Upper lobe of left lung (tissue), 6 donors: ENCODE results near the gene L2HGDH. TPM values are rescaled to one million over a fixed set of nuclear protein-coding genes. Genes with fewer than 3 reads are reported as not detected.
"Not testable (repeated sequence)": the region's sequence is repeated elsewhere in the genome, so short reads cannot be mapped to it uniquely, and the experiment has no call there.

Source experiments
- ATAC-seq, 2 donors: fragments of 200-7000 bp; cut with Tn5 transposase; one replicate each; pipeline ENCODE4 v1.9.1; 2022; ENCODE audit warnings: mild to moderate bottlenecking in 2 of 2, moderate library complexity in 2 of 2; ENCODE audit not compliant: low FRiP score in 2 of 2
- DNase-seq, 2 donors: peaks; one replicate each; pipeline ENCODE4 v3.0.0-alpha.2; 2019 to 2020
- H3K27ac ChIP-seq, 4 donors: fragments of 200-600 bp; sonication (generic); one replicate each; pipeline ENCODE4 v1.5.1; 2016 to 2019
- H3K27me3 ChIP-seq, 4 donors: fragments of 200-600 bp; sonication (generic); one replicate each; pipeline ENCODE4 v1.5.1; 2017 to 2019
- H3K36me3 ChIP-seq, 4 donors: fragments of 200-600 bp; sonication (generic); one replicate each; pipeline ENCODE4 v1.5.1; 2016 to 2019
- H3K4me1 ChIP-seq, 4 donors: fragments of 200-600 bp; sonication (generic); one replicate each; pipeline ENCODE4 v1.5.1; 2018 to 2019
- H3K4me3 ChIP-seq, 4 donors: fragments of 200-600 bp; sonication (generic); one replicate each; pipeline ENCODE4 v1.5.1; 2017 to 2019; ENCODE audit warnings: mild to moderate bottlenecking in 2 of 4, moderate library complexity in 1 of 4
- H3K9me3 ChIP-seq, 4 donors: fragments of 200-600 bp; sonication (generic); one replicate each; pipeline ENCODE4 v1.5.1; 2018 to 2019
- CTCF ChIP-seq, 6 experiments: fragments of 450-650 bp in 4 of 6; fragments of 200-600 bp in 2 of 6; sonication (generic) in 2 of 6; IDR thresholded peaks; one replicate each; pipeline ENCODE4 v1.5.1; 2016 to 2019; ENCODE audit warnings: antibody characterized with exemption in 6 of 6
- EP300 ChIP-seq, 4 donors: sonication (generic); formaldehyde crosslinking; IDR thresholded peaks; one replicate each; pipeline ENCODE4 v1.5.1; 2017; ENCODE audit warnings: antibody characterized with exemption in 4 of 4, control low read depth in 2 of 4
- POLR2A ChIP-seq, 4 donors: fragments of 450-650 bp; IDR thresholded peaks; one replicate each; pipeline ENCODE4 v1.5.1; 2016 to 2017; ENCODE audit warnings: antibody characterized with exemption in 4 of 4, mild to moderate bottlenecking in 2 of 4
- POLR2AphosphoS5 ChIP-seq, 2 donors: sonication (generic); formaldehyde crosslinking; IDR thresholded peaks; one replicate each; pipeline ENCODE4 v1.5.1; 2017; ENCODE audit warnings: antibody characterized with exemption in 2 of 2
- WGBS, 2 donors: methylation state at CpG; one replicate each; pipeline ENCODE4 v1.1.5; 2017 to 2018; 5-methylcytosine and 5-hydroxymethylcytosine counted together
- total RNA-seq, 6 donors: library from RNA; depleted of rRNA in 4 of 6; stranded (reverse); fragments of >200 nt in 4 of 6; gene quantifications; one replicate each; pipeline versions ENCODE4 v1.1.0 to v1.2.1, GENCODE V29; 2016 to 2021
- donor health status: DM: no; HTN: no; CAD: no; lungs with moderate emphysema.
- donor health status: DM: no; HTN: yes; CAD: no; lungs with severe emphysema.

Gene L2HGDH
- total RNA-seq, 6 donors from 2014 or later: 1.1 to 10.1 (median 4.6) TPM

GRCh38 chr14:50357753-50358395, 45.8 kb upstream of the L2HGDH start:
- H3K27ac ChIP-seq: no peak overlapping the region
- 89 to 94% methylated on average over 4 of the region's 4 CpGs for WGBS, 2 donors
- ATAC-seq: no peak
- no peak for TF ChIP-seq CTCF (IDR thresholded peaks at IDR 0.05)
- TF ChIP-seq POLR2A (IDR thresholded peaks at IDR 0.05): no peak
- TF ChIP-seq EP300 (IDR thresholded peaks at IDR 0.05): no peak
- DNase-seq: no peak
- no peaks in the 10 kb centered on the region for H3K27me3 ChIP-seq
- peaks cover 0 to 7% (median 3%) of the 10 kb centered on the region in 4 donors for H3K36me3 ChIP-seq
- H3K9me3 ChIP-seq: no peaks in the 10 kb centered on the region
- H3K4me1 ChIP-seq: peaks cover 0 to under 1% (median 0%) of the 10 kb centered on the region in 4 donors
- H3K4me3 ChIP-seq: no peak overlapping the region

- no peaks in the 10 kb centered on the region for H3K27me3 ChIP-seq
Observed at GRCh38 chr14:50357124-50357523, 45.1 kb upstream of the L2HGDH start.

GRCh38 chr14:50356283-50356682, 44.3 kb upstream of the L2HGDH start:
- H3K27ac ChIP-seq, H3K36me3 ChIP-seq, H3K9me3 ChIP-seq, ATAC-seq, H3K4me3 ChIP-seq, H3K4me1 ChIP-seq, DNase-seq, H3K27me3 ChIP-seq: not testable (repeated sequence)
- WGBS, 2 donors: 69 to 78% methylated on average over 3 of the region's 3 CpGs

More at GRCh38 chr14:50357124-50357523, 45.1 kb upstream of the L2HGDH start:
- H3K4me3 ChIP-seq: no peak overlapping the region
- DNase-seq: no peak
- no peaks in the 10 kb centered on the region for H3K4me1 ChIP-seq
- H3K36me3 ChIP-seq: peaks cover 0 to 7% (median 3%) of the 10 kb centered on the region in 4 donors
- no peak for TF ChIP-seq POLR2AphosphoS5 (IDR thresholded peaks at IDR 0.05)
- TF ChIP-seq CTCF (IDR thresholded peaks at IDR 0.05): no peak
- TF ChIP-seq EP300 (IDR thresholded peaks at IDR 0.05): no peak
- TF ChIP-seq POLR2A (IDR thresholded peaks at IDR 0.05): no peak
- H3K27ac ChIP-seq: no peak overlapping the region
- no peak for ATAC-seq
- WGBS, 2 donors: 72% methylated on average over 6 of the region's 6 CpGs
- H3K9me3 ChIP-seq: no peaks in the 10 kb centered on the region

GRCh38 chr14:50355692-50356091, 43.7 kb upstream of the L2HGDH start:
- H3K9me3 ChIP-seq: no peaks in the 10 kb centered on the region
- ATAC-seq (no peak), DNase-seq (no peak)
- TF ChIP-seq EP300 (IDR thresholded peaks at IDR 0.05): no peak
- no peak for TF ChIP-seq CTCF (IDR thresholded peaks at IDR 0.05)
- no peak for TF ChIP-seq POLR2AphosphoS5 (IDR thresholded peaks at IDR 0.05)
- TF ChIP-seq POLR2A (IDR thresholded peaks at IDR 0.05): no peak
- H3K4me3 ChIP-seq: no peak overlapping the region
- no peak overlapping the region for H3K27ac ChIP-seq
- WGBS, 2 donors: 83 to 85% methylated on average over 1 of the region's 1 CpG
- no peaks in the 10 kb centered on the region for H3K4me1 ChIP-seq
- peaks cover 0 to 7% (median 3%) of the 10 kb centered on the region in 4 donors for H3K36me3 ChIP-seq
- no peaks in the 10 kb centered on the region for H3K27me3 ChIP-seq

- Histone ChIP-seq H3K36me3 (peaks cover 0 to 7% (median 3%) of the 10 kb centered on the region in 4 donors), H3K9me3 (no peaks in the 10 kb centered on the region), H3K4me3 (no peak overlapping the region), H3K4me1 (no peaks in the 10 kb centered on the region), H3K27me3 (no peaks in the 10 kb centered on the region), H3K27ac (no peak overlapping the region)
- DNase-seq: no peak
- 0 to 2% methylated on average over 1 of the region's 1 CpG for WGBS, 2 donors
- no peak for TF ChIP-seq POLR2A (IDR thresholded peaks at IDR 0.05)
- no peak for ATAC-seq
Observed at GRCh38 chr14:50354527-50354926, 42.5 kb upstream of the L2HGDH start.

GRCh38 chr14:50353126-50353525, 41.1 kb upstream of the L2HGDH start:
- Histone ChIP-seq H3K9me3 (no peaks in the 10 kb centered on the region), H3K27ac (no peak overlapping the region), H3K36me3 (peaks cover 0 to 6% (median 3%) of the 10 kb centered on the region in 4 donors), H3K27me3 (no peaks in the 10 kb centered on the region), H3K4me3 (no peak overlapping the region), H3K4me1 (no peaks in the 10 kb centered on the region)
- TF ChIP-seq EP300 (IDR thresholded peaks at IDR 0.05) (no peak), CTCF (IDR thresholded peaks at IDR 0.05) (no peak), POLR2AphosphoS5 (IDR thresholded peaks at IDR 0.05) (no peak), POLR2A (IDR thresholded peaks at IDR 0.05) (no peak)
- ATAC-seq (no peak), DNase-seq (no peak)
- WGBS, 2 donors: 84% methylated on average over 4 of the region's 4 CpGs
